ENCODE data around the gene PTPN4.

The PTPN4 gene

DNA sequence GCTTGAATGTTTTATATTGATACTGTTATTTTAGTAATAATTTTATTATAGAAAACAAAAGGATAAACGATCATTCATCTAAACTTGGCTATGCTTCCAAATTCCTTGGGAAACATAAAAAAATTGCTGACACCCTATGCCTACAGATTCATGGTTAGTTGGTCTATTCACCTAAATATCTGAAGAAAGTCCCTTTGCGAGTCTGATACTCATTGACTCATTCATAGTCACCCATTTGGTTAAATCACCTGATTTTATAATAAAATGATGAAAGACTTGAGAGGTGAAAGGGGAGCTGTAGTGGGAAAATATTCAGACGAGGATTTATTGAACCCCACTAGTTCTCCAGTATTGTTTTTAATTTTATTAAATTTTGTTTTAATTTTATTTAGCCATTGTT lies 112.0 kb downstream of the PTPN4 start:
- TF ChIP-seq, protein P1, sequence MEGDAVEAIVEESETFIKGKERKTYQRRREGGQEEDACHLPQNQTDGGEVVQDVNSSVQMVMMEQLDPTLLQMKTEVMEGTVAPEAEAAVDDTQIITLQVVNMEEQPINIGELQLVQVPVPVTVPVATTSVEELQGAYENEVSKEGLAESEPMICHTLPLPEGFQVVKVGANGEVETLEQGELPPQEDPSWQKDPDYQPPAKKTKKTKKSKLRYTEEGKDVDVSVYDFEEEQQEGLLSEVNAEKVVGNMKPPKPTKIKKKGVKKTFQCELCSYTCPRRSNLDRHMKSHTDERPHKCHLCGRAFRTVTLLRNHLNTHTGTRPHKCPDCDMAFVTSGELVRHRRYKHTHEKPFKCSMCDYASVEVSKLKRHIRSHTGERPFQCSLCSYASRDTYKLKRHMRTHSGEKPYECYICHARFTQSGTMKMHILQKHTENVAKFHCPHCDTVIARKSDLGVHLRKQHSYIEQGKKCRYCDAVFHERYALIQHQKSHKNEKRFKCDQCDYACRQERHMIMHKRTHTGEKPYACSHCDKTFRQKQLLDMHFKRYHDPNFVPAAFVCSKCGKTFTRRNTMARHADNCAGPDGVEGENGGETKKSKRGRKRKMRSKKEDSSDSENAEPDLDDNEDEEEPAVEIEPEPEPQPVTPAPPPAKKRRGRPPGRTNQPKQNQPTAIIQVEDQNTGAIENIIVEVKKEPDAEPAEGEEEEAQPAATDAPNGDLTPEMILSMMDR (IDR thresholded peaks at IDR 0.05; ENCODE audit: poor library complexity, severe bottlenecking): no peak
- H3K4me1 ChIP-seq (ENCODE audit: insufficient read depth, poor library complexity, severe bottlenecking): peaks cover 15% of the 10 kb centered on the region
- H3K27me3 ChIP-seq (ENCODE audit: insufficient read depth, poor library complexity, severe bottlenecking): no peaks in the 10 kb centered on the region
- no peak overlapping the region for H3K4me3 ChIP-seq (ENCODE audit: severe bottlenecking)
- H3K36me3 ChIP-seq (ENCODE audit: low read depth): no peaks in the 10 kb centered on the region
- peak; percentile 59; the same call in 2 of the 3 replicates for ATAC-seq (ENCODE audit: low read depth)
- no peak for DNase-seq (ENCODE audit: low spot score)
- H3K27ac ChIP-seq (ENCODE audit: poor library complexity, severe bottlenecking): no peak overlapping the region
- no peaks in the 10 kb centered on the region for H3K9me3 ChIP-seq (ENCODE audit: severe bottlenecking)

DNA sequence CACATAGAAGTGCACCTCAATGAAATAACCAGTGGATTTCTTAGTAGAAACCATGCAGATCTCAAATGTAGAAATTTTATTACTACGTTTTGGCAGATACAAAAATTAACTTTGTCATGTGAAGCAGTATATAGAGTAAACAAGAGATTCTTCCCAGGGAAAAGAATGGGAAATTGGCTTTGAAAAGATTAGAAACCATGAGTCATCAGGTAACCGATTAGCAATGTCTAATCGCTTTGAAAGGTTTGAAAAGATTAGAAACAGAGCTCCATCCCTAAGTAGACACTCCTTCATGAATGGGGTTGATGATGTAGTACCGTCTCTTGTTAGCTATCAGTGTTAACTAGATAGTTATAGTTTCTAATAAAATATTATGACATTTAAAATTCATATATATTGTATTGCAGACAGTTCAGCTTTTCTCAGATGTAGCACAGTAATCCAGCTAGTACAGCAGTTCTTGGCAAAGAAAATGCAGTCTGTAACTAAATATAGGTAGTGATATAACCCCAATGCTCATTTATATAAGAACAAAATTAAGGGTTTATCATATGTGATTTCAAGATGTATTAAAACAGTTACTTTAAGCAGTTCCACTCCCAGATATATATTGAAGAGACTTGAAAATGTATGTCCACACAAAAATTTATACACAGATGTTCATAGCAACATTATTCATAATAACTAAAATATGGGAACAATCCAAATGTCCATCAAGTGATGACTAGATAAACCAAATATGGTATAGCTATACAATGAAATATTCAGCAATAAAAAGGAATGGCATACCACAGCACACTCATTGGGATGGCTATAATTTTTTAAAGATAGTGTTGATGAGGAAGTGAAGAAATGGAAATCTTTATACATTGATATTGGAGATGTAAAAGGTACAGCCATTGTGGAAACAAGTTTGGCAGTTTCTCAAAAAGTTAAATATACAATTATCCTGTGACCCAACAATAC lies 113.9 kb downstream of the PTPN4 start:
- H3K9me3 ChIP-seq (ENCODE audit: severe bottlenecking): no peaks in the 10 kb centered on the region
- H3K27ac ChIP-seq (ENCODE audit: poor library complexity, severe bottlenecking): no peak overlapping the region
- H3K27me3 ChIP-seq (ENCODE audit: insufficient read depth, poor library complexity, severe bottlenecking): no peaks in the 10 kb centered on the region
- H3K4me1 ChIP-seq (ENCODE audit: insufficient read depth, poor library complexity, severe bottlenecking): peaks cover 15% of the 10 kb centered on the region
- no peak for DNase-seq (ENCODE audit: low spot score)
- ATAC-seq (ENCODE audit: low read depth): peak; percentile 46; the same call in 1 of the 3 replicates
- H3K36me3 ChIP-seq (ENCODE audit: low read depth): no peaks in the 10 kb centered on the region
- no peak overlapping the region for H3K4me3 ChIP-seq (ENCODE audit: severe bottlenecking)
- TF ChIP-seq, protein P1 (IDR thresholded peaks at IDR 0.05; ENCODE audit: poor library complexity, severe bottlenecking): no peak

DNA sequence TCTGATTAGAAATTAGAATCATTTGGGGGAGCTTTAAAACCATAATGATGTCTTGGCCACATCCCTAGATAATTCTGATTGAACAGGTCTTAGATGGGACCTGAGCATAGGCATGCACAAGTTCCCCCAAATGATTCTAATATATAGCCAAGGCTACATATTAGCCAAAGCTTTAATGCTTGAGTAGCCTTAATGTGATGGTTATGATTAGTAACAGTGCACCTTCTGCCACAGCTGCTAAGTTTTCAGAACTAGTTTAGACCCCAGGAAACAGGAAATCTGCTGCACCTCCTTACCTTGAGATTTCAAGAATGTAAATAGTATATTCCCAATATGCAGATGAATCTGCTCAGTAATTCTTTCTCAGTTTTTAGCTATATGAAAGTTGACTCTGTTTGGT lies 119.8 kb downstream of the PTPN4 start:
- Histone ChIP-seq H3K36me3 (ENCODE audit: low read depth) (peaks cover 7% of the 10 kb centered on the region; the same call in 1 of the 2 replicates), H3K4me3 (ENCODE audit: severe bottlenecking) (no peak overlapping the region), H3K9me3 (ENCODE audit: severe bottlenecking) (no peaks in the 10 kb centered on the region), H3K4me1 (ENCODE audit: insufficient read depth, poor library complexity, severe bottlenecking) (no peaks in the 10 kb centered on the region), H3K27ac (ENCODE audit: poor library complexity, severe bottlenecking) (no peak overlapping the region), H3K27me3 (ENCODE audit: insufficient read depth, poor library complexity, severe bottlenecking) (no peaks in the 10 kb centered on the region)
- TF ChIP-seq, protein P1 (IDR thresholded peaks at IDR 0.05; ENCODE audit: poor library complexity, severe bottlenecking): no peak
- DNase-seq (ENCODE audit: low spot score) (no peak), ATAC-seq (ENCODE audit: low read depth) (no peak)

GRCh38 chr2:119888680-119889079 lies 129.0 kb downstream of the PTPN4 start:
- H3K9me3 ChIP-seq (ENCODE audit: severe bottlenecking): no peaks in the 10 kb centered on the region
- no peaks in the 10 kb centered on the region for H3K4me1 ChIP-seq (ENCODE audit: insufficient read depth, poor library complexity, severe bottlenecking)
- DNase-seq (ENCODE audit: low spot score) (no peak), ATAC-seq (ENCODE audit: low read depth) (peak; percentile 40; the same call in 1 of the 3 replicates)
- no peaks in the 10 kb centered on the region for H3K27me3 ChIP-seq (ENCODE audit: insufficient read depth, poor library complexity, severe bottlenecking)
- peaks cover 3% of the 10 kb centered on the region; the same call in 1 of the 2 replicates for H3K36me3 ChIP-seq (ENCODE audit: low read depth)
- no peak overlapping the region for H3K27ac ChIP-seq (ENCODE audit: poor library complexity, severe bottlenecking)
- no peak overlapping the region for H3K4me3 ChIP-seq (ENCODE audit: severe bottlenecking)
- TF ChIP-seq, protein P1 (IDR thresholded peaks at IDR 0.05; ENCODE audit: poor library complexity, severe bottlenecking): no peak

All from RWPE2 (cell line).